Panc1 (cell line): ENCODE results near the gene ZSCAN21. TPM values are rescaled to one million over a fixed set of nuclear protein-coding genes. Genes with fewer than 3 reads are reported as not detected.

Experiments used
- ATAC-seq: fragments of 200-7000 bp; cut with Tn5 transposase; 2 replicates; pipeline ENCODE4 v1.9.1; 2020; ENCODE audit warnings: mild to moderate bottlenecking, moderate library complexity
- BruUV-seq: library from RNA; stranded (reverse); fragments of 400-500 nt; replicated peaks from 2 replicates; lab custom pipeline; 2021; lab: Mats Ljungman, UMichigan
- CTCF ChIA-PET: fragments of 300-600 bp; sonication (Branson Sonifier 250); formaldehyde crosslinking; loops from one replicate; lab custom pipeline; 2022; ENCODE audit warnings: antibody characterized with exemption; lab: Charles Lee
- POLR2A ChIA-PET: fragments of 300-600 bp; sonication (Branson Sonifier 250); formaldehyde crosslinking; loops from one replicate; lab custom pipeline; 2022; ENCODE audit warnings: antibody characterized with exemption; lab: Charles Lee
- DNase-seq: peaks from one replicate; pipeline ENCODE4 v3.0.0-alpha.2; 2010; ENCODE audit warnings: low read depth, low spot score
- H3K27ac ChIP-seq: 2 replicates; pipeline ENCODE4 v1.5.1; 2011; ENCODE audit warnings: mild to moderate bottlenecking, low read length, inconsistent platforms
- H3K27me3 ChIP-seq: fragments of 200-500 bp; sonication (Bioruptor generic); 2 replicates; pipeline ENCODE4 v1.6.0; 2014; ENCODE audit warnings: low read length, inconsistent platforms; ENCODE audit not compliant: control insufficient read depth, insufficient read depth
- H3K36me3 ChIP-seq: fragments of 200-500 bp; sonication (Bioruptor generic); 2 replicates; pipeline ENCODE4 v1.5.1; 2014; ENCODE audit warnings: inconsistent platforms, mild to moderate bottlenecking, low read length, moderate library complexity; ENCODE audit not compliant: control insufficient read depth, insufficient read depth
- H3K4me1 ChIP-seq: 2 replicates; pipeline ENCODE4 v1.5.1; 2011; ENCODE audit warnings: inconsistent platforms, mild to moderate bottlenecking, low read length, moderate library complexity; ENCODE audit not compliant: control insufficient read depth, insufficient read depth
- H3K4me3 ChIP-seq, 2 experiments: 2 replicates each; pipeline ENCODE4 v1.5.1; 2011 to 2012; ENCODE audit warnings: low read depth in 2 of 2, low read length in 2 of 2, mild to moderate bottlenecking in 2 of 2, inconsistent platforms in 1 of 2, moderate library complexity in 1 of 2
- H3K9me3 ChIP-seq: fragments of 200-500 bp; sonication (Bioruptor generic); 2 replicates; pipeline ENCODE4 v1.5.1; 2014; ENCODE audit warnings: low read depth, mild to moderate bottlenecking, inconsistent platforms, low read length, moderate library complexity; ENCODE audit not compliant: control insufficient read depth, insufficient read depth
- POLR2AphosphoS5 ChIP-seq: IDR thresholded peaks from 2 replicates; pipeline ENCODE4 v1.6.1; 2012; ENCODE audit warnings: mild to moderate bottlenecking, low read depth, low read length, moderate library complexity
- SIN3A ChIP-seq: IDR thresholded peaks from 2 replicates; pipeline ENCODE4 v1.6.1; 2012; ENCODE audit warnings: low read depth, mild to moderate bottlenecking, low read length, moderate library complexity, borderline replicate concordance; ENCODE audit not compliant: insufficient read depth
- TCF7L2 ChIP-seq: IDR thresholded peaks from 2 replicates; pipeline ENCODE4 v1.6.1; 2011; ENCODE audit warnings: mild to moderate bottlenecking, low read depth, low read length, inconsistent platforms
- in situ Hi-C: cut with HindIII; loops from 2 replicates; pipeline ENCODE4 v1.10.0; 2016; ENCODE audit warnings: low sequenced_read_pairs, low pct_unique_long_range_greater_than_20kb
- intact Hi-C: fragments of 100-400 bp; cut with micrococcal nuclease; formaldehyde crosslinking; loops from one replicate; pipeline ENCODE4 v1.10.0; 2022; ENCODE audit not compliant: unreplicated experiment
- total RNA-seq: library from RNA; stranded (reverse); gene quantifications from one replicate; pipeline ENCODE4 v1.2.1, GENCODE V29; 2021; ENCODE audit not compliant: unreplicated experiment
- TF ChIP-seq, protein P1 (sequence below): fragments of 450-650 bp; IDR thresholded peaks from 2 replicates; pipeline ENCODE4 v1.5.1; 2017; ENCODE audit warnings: mild to moderate bottlenecking
- TF ChIP-seq, protein P2 (sequence below), 2 experiments: IDR thresholded peaks; 2 replicates each; pipeline ENCODE4 v1.6.1; 2011 to 2012; ENCODE audit warnings: low read depth in 2 of 2, control low read depth in 1 of 2, low read length in 1 of 2, mild to moderate bottlenecking in 1 of 2, moderate library complexity in 1 of 2; ENCODE audit not compliant: insufficient read depth in 1 of 2

Gene ZSCAN21
- total RNA-seq, 1 experiment from 2014 or later = 13.4 TPM

- H3K9me3 ChIP-seq = no peaks in the 10 kb centered on the region
- ATAC-seq = no peak
Observed at GRCh38 chr7:100013328-100013676, 36.3 kb upstream of the ZSCAN21 start.

GRCh38 chr7:100015232-100016214 is 34.1 kb upstream of the ZSCAN21 start, which contains the start of gene ZKSCAN1:
Gene ZKSCAN1, plus strand, starts transcription at chr7:100015596. Its CDS starts 7,911 bp downstream, at chr7:100023507.
- Histone ChIP-seq H3K27ac (peak within 1 kb of the TSS; percentile 94), H3K36me3 (no peaks in the 10 kb centered on the region; the same call in 1 of the 2 replicates), H3K4me3 (peak within 1 kb of the TSS; percentile 88 to 92), H3K27me3 (no peaks in the 10 kb centered on the region), H3K9me3 (no peaks in the 10 kb centered on the region), H3K4me1 (peaks cover 22% of the 10 kb centered on the region)
- TF ChIP-seq TCF7L2 (peak; percentile 65), POLR2AphosphoS5 (peak; percentile 90), SIN3A (peak; percentile 96)
- TF ChIP-seq, protein P1, sequence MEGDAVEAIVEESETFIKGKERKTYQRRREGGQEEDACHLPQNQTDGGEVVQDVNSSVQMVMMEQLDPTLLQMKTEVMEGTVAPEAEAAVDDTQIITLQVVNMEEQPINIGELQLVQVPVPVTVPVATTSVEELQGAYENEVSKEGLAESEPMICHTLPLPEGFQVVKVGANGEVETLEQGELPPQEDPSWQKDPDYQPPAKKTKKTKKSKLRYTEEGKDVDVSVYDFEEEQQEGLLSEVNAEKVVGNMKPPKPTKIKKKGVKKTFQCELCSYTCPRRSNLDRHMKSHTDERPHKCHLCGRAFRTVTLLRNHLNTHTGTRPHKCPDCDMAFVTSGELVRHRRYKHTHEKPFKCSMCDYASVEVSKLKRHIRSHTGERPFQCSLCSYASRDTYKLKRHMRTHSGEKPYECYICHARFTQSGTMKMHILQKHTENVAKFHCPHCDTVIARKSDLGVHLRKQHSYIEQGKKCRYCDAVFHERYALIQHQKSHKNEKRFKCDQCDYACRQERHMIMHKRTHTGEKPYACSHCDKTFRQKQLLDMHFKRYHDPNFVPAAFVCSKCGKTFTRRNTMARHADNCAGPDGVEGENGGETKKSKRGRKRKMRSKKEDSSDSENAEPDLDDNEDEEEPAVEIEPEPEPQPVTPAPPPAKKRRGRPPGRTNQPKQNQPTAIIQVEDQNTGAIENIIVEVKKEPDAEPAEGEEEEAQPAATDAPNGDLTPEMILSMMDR = no peak
- TF ChIP-seq, protein P2, sequence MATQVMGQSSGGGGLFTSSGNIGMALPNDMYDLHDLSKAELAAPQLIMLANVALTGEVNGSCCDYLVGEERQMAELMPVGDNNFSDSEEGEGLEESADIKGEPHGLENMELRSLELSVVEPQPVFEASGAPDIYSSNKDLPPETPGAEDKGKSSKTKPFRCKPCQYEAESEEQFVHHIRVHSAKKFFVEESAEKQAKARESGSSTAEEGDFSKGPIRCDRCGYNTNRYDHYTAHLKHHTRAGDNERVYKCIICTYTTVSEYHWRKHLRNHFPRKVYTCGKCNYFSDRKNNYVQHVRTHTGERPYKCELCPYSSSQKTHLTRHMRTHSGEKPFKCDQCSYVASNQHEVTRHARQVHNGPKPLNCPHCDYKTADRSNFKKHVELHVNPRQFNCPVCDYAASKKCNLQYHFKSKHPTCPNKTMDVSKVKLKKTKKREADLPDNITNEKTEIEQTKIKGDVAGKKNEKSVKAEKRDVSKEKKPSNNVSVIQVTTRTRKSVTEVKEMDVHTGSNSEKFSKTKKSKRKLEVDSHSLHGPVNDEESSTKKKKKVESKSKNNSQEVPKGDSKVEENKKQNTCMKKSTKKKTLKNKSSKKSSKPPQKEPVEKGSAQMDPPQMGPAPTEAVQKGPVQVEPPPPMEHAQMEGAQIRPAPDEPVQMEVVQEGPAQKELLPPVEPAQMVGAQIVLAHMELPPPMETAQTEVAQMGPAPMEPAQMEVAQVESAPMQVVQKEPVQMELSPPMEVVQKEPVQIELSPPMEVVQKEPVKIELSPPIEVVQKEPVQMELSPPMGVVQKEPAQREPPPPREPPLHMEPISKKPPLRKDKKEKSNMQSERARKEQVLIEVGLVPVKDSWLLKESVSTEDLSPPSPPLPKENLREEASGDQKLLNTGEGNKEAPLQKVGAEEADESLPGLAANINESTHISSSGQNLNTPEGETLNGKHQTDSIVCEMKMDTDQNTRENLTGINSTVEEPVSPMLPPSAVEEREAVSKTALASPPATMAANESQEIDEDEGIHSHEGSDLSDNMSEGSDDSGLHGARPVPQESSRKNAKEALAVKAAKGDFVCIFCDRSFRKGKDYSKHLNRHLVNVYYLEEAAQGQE (IDR thresholded peaks at IDR 0.05; ENCODE audit: insufficient read depth in 1 of 2, low read depth in 2 of 2, low read length in 1 of 2) = 0 out of 4 replicates have a peak, but pooled peaks of 1 of the 2 experiments have one; percentile 34
- ChIA-PET CTCF (interaction anchor here (0.9 to 1.0 kb wide), 2 partner anchors 12 to 13 kb away, joined by 3 read pairs; no protein-coding TSS in a partner anchor), POLR2A (interaction anchor here (0.6 to 0.7 kb wide), 3 partner anchors 8 to 85 kb away, joined by 3 to 17 read pairs (median 14); no protein-coding TSS in a partner anchor)
- in situ Hi-C loops (no loop called here), intact Hi-C loops (no loop called here)
- BruUV-seq = no TSS peak
- ATAC-seq = peak; percentile 99
- peak; percentile 69 for DNase-seq

More at GRCh38 chr7:100013328-100013676, 36.3 kb upstream of the ZSCAN21 start:
- H3K4me1 ChIP-seq = peaks cover 23% of the 10 kb centered on the region
- intact Hi-C loops = no loop called here
- H3K27me3 ChIP-seq = no peaks in the 10 kb centered on the region
- H3K27ac ChIP-seq = no peak overlapping the region
- no peaks in the 10 kb centered on the region; the same call in 1 of the 2 replicates for H3K36me3 ChIP-seq
- no peak overlapping the region for H3K4me3 ChIP-seq
- ChIA-PET POLR2A (no interaction called here), CTCF (no interaction called here)
- DNase-seq = no peak
- TF ChIP-seq TCF7L2 (no peak), SIN3A (no peak), POLR2AphosphoS5 (no peak)
- TF ChIP-seq, protein P1 = no peak
- TF ChIP-seq, protein P2 (IDR thresholded peaks at IDR 0.05; ENCODE audit: insufficient read depth in 1 of 2, low read depth in 2 of 2, low read length in 1 of 2) = no peak
- BruUV-seq = no TSS peak
- in situ Hi-C loops = no loop called here
